Calu3 (cell line): ENCODE results near the gene VRTN. TPM values are rescaled to one million over a fixed set of nuclear protein-coding genes. Genes with fewer than 3 reads are reported as not detected.

Experiments
- BruUV-seq: library from RNA; stranded (reverse); fragments of 400-500 nt; replicated peaks from 2 replicates; lab custom pipeline; 2021; lab: Mats Ljungman, UMichigan
- CTCF ChIA-PET: fragments of 300-600 bp; sonication (Branson Sonifier 250); formaldehyde crosslinking; loops from one replicate; lab custom pipeline; 2022; ENCODE audit warnings: antibody characterized with exemption; lab: Charles Lee
- DNase-seq: peaks from one replicate; pipeline ENCODE4 v3.0.0; 2022
- H3K27ac Mint-ChIP-seq: one replicate; pipeline ENCODE4 v1.8.0; 2022; ENCODE audit warnings: mixed read lengths; ENCODE audit not compliant: unreplicated experiment
- H3K27me3 Mint-ChIP-seq: one replicate; pipeline ENCODE4 v1.8.0; 2022; ENCODE audit warnings: mixed read lengths; ENCODE audit not compliant: unreplicated experiment
- H3K36me3 Mint-ChIP-seq: one replicate; pipeline ENCODE4 v1.8.0; 2022; ENCODE audit warnings: mild to moderate bottlenecking, moderate library complexity, mixed read lengths; ENCODE audit not compliant: insufficient read depth, unreplicated experiment
- H3K4me1 Mint-ChIP-seq: one replicate; pipeline ENCODE4 v1.8.0; 2022; ENCODE audit warnings: mild to moderate bottlenecking, low read depth, mixed read lengths; ENCODE audit not compliant: unreplicated experiment
- H3K4me3 Mint-ChIP-seq: one replicate; pipeline ENCODE4 v1.8.0; 2022; ENCODE audit warnings: mild to moderate bottlenecking, low read depth, moderate library complexity, mixed read lengths; ENCODE audit not compliant: unreplicated experiment
- H3K9me3 Mint-ChIP-seq: one replicate; pipeline ENCODE4 v1.8.0; 2022; ENCODE audit warnings: low read depth, mixed read lengths; ENCODE audit not compliant: unreplicated experiment
- CTCF ChIP-seq: fragments of 200-600 bp; IDR thresholded peaks from one replicate; pipeline ENCODE4 v1.8.0; 2022; ENCODE audit warnings: antibody characterized with exemption; ENCODE audit not compliant: unreplicated experiment
- intact Hi-C: fragments of 100-400 bp; cut with micrococcal nuclease; formaldehyde crosslinking; loops from one replicate; pipeline ENCODE4 v1.10.0; 2022; ENCODE audit not compliant: unreplicated experiment
- total RNA-seq: library from RNA; stranded (reverse); gene quantifications from 2 replicates; pipeline ENCODE4 v1.2.3, GENCODE V29; 2022

Gene VRTN
- total RNA-seq, 1 experiment from 2014 or later = not detected

GRCh38 chr14:74407801-74408154 is 59.5 kb downstream of the VRTN start:
- no peaks in the 10 kb centered on the region for H3K4me1 Mint-ChIP-seq
- peaks cover 75% of the 10 kb centered on the region for H3K27me3 Mint-ChIP-seq
- no peak for TF ChIP-seq CTCF
- CTCF ChIA-PET = no interaction called here
- intact Hi-C loops = no loop called here
- no peak overlapping the region for H3K27ac Mint-ChIP-seq
- H3K36me3 Mint-ChIP-seq = no peaks in the 10 kb centered on the region
- no peak overlapping the region for H3K4me3 Mint-ChIP-seq
- no peaks in the 10 kb centered on the region for H3K9me3 Mint-ChIP-seq
- BruUV-seq = no TSS peak
- no peak for DNase-seq

GRCh38 chr14:74408870-74409269 is 60.6 kb downstream of the VRTN start:
- intact Hi-C loops = no loop called here
- H3K27ac Mint-ChIP-seq = no peak overlapping the region
- BruUV-seq = no TSS peak
- no peak for TF ChIP-seq CTCF
- peaks cover 84% of the 10 kb centered on the region for H3K27me3 Mint-ChIP-seq
- no peaks in the 10 kb centered on the region for H3K36me3 Mint-ChIP-seq
- no peaks in the 10 kb centered on the region for H3K9me3 Mint-ChIP-seq
- H3K4me3 Mint-ChIP-seq = no peak overlapping the region
- no peaks in the 10 kb centered on the region for H3K4me1 Mint-ChIP-seq
- no peak for DNase-seq
- CTCF ChIA-PET = no interaction called here

GRCh38 chr14:74409441-74409840 is 61.2 kb downstream of the VRTN start:
- Mint-ChIP-seq H3K27me3 (peaks cover 84% of the 10 kb centered on the region), H3K4me3 (no peak overlapping the region), H3K9me3 (no peaks in the 10 kb centered on the region), H3K27ac (no peak overlapping the region), H3K36me3 (no peaks in the 10 kb centered on the region), H3K4me1 (no peaks in the 10 kb centered on the region)
- DNase-seq = no peak
- no TSS peak for BruUV-seq
- CTCF ChIA-PET = interaction anchor here (0.5 kb wide), 1 partner anchor 33 kb away, joined by 3 read pairs; no protein-coding TSS in a partner anchor
- no peak for TF ChIP-seq CTCF
- intact Hi-C loops = no loop called here

Other genes starting within 250 kb of the VRTN start
- gene VSX2, start 109.0 kb upstream of the VRTN start, total RNA-seq = not detected in 2 replicates
- 59.6 and 72.4 TPM in 2 replicates for gene ABCD4, start 45.5 kb upstream of the VRTN start, total RNA-seq
- not detected in 2 replicates for gene SYNDIG1L, start 77.7 kb downstream of the VRTN start, total RNA-seq
- gene NPC2, start 144.8 kb downstream of the VRTN start, total RNA-seq = 122 and 142 TPM in 2 replicates
- 23.7 and 26.9 TPM in 2 replicates for gene ISCA2, start 145.3 kb downstream of the VRTN start, total RNA-seq